Activated T-helper 1 cell treated with Interleukin-2 at 50 U/mL for 16 hours (primary cell): Measurements from ENCODE around the gene MPP4.
"Not testable (repeated sequence)": the region's sequence is repeated elsewhere in the genome, so short reads cannot be mapped to it uniquely, and the experiment has no call there.

Experiments
- DNase-seq: peaks from one replicate; pipeline ENCODE4 v3.0.0-alpha.2; 2020; ENCODE audit warnings: low read depth

Gene MPP4

DNA sequence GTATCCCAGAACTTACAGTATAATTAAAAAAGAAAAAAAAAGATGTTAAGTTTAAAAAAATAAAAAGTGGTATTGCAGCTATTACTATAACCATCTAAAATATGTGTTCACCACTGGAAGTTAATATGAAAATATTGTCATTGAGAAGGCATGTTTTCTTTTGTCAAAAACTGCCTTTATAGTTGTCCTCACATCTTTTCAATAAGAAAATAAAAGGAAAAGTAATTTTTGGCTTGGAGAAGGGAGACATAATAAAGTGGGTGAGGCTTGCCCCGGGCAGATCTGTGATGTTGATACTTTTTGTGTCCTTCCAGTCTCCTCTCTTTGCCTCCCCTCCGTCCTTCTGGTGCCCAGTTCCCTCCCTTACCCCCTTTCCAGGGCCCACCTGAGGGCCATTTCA, 24.9 kb downstream of the MPP4 start:
- no peak for DNase-seq

DNA sequence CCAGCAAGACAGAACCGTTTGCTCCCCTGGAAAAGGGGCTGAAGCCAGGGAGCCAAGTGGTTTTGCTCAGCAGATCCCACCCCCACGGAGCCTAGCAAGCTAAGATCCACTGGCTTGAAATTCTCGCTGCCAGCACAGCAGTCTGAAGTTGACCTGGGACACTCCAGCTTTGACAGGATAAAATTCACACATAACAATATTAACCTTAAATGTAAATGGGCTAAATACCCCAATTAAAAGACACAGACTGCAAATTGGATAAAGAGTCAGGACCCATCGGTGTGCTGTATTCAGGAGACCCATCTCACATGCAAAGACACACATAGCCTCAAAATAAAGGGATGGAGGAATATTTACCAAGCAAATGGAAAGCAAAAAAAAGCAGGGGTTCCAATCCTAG, 27.2 kb downstream of the MPP4 start:
- DNase-seq, result not testable (repeated sequence)

DNA sequence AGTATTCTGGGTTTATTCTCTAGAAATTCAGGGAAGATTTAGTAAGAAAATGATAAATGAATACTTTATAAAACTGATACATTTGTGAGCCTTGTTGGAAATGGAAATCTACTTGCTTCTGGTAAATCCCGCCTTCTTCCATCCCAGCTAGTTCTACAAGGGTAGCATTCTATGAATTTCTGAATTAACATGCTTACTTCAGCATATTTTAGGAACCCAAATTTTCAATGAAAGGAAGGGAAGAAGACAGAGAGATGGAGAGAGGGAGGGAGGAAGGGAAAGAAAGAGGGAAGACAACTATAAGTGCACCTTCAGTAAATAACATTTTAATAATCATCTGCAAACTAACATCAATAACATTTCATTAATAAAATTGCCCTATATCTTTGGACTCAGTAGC, 28.6 kb downstream of the MPP4 start:
- no peak for DNase-seq

DNA sequence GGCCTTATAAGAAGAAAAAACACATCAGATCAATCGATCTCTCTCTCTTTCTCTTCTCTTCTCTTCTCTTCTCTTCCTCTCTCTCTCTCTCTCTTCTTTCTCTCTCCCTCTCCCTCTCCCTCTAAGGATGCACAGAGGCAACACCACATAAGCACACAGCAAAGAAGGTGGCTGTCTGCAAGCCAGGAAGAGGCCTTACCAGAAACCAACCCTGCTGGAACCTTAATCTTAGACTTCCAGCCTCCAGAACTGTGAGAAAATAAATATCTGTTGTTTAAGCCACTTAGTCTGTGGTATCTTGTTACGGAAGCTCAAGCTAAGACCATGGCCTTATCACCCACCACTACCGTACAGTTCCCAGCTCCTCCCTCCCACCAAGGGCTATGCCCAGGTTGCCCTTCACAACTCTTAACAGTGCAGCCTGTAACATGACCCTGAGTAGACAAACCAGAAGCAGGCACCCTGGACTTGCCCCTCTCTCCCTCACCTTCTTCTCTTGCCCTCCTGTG, 30.0 kb downstream of the MPP4 start:
- no peak for DNase-seq

DNA sequence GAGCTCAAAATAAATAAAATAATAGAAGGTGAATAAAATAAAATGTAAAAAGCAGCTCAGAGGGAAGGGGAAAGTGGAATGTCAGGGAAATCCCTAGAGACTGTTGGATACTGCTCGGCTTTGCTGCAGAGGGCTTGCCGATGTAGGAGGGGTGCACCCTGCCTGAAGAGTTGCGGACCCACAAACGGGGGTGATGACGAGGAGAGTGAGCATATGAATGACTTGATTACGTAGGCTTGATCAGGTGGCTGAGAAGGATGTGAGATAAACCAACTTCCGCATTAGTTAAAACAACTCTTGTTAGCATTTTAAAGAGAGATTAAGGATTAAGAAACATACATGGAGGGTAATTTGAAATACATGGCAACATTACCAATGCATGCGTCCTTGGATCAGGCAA, 34.1 kb downstream of the MPP4 start:
- DNase-seq, result no peak

DNA sequence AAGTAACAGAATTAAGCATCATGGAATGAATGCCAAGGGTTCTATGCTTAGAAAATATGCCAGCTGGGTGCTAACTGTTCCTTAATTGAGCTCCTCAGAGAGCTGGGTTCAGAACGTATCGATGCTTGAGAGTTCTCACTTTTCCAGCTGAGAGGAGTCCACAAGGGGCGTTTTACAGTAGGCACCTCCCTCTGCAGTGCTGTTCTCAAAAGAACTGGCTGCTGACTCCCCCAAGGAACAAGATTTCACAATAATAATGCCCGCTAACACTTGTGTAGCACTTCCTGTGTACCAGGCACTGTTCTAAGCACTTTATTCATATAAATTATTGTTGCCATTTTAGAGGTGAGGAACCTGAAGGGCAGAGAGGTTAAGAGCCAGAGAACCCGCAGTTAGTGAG, 37.1 kb downstream of the MPP4 start:
- no peak for DNase-seq

DNA sequence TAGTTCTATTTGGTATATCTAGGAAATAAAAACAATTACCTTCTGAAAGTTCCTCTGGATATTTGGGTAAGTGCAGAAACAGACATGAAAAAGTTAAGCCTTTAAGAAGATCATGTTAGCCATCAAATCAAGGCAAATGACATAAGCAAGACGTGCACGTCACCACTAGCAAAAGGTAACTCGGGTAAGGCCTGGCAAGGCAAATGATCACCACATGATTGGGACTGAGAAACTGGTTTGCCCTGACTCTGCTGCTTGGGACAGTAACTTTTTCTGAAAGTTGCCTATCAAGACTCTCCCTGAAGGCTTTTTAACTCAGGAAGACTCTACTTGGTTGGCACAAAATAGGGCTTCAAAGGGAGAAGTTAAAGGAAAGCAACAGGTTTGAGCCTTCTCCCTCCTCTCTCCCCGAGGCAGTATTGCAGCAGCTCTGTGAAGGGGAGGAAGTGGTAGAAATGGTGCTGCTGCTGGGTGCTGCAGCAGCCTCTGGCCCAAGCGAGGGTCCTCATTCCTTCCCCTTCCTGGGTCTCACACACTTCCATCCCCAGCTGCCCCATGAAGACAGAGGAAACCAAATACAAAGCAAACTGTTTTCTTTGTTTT, 38.0 kb downstream of the MPP4 start:
- no peak for DNase-seq

DNA sequence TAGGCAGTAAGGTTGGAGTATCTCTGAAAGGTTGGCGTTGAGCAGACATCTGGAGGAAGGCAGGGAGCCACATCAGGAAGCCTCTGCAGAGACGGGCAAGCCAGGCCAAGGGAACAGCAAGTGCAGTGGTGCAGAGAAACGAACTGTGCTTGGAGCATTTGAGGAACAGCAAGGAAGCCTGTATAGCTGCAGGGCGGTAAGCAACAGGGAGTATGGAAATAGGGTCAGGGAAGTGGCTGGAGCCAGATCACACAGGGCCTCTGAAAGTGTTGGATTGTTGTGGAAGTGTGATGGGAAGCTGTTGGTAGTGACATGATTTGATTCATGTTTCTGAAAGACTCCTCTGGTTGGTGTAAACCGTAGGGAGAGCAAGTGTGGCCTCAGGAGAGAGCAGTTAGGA, 41.7 kb downstream of the MPP4 start:
- no peak for DNase-seq

DNA sequence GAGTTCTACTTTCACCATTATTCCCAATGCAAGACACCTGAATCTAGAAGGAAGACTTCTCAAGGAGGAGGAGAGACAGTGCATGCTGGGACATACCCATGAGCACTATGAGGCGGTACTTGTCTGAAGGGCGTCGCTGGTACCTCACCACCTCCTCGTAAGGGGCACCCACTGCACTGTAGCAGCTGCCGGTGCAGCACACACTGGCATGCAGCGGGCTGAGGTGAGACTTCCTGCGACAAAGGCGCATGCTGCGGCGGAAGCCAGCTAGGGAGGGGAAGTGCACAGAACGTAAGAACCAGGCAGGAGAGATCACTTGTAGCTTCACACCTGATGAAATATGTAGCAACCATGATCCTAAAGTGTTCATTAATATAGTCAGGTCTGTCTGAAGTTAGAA, 42.3 kb downstream of the MPP4 start:
- no peak for DNase-seq

DNA sequence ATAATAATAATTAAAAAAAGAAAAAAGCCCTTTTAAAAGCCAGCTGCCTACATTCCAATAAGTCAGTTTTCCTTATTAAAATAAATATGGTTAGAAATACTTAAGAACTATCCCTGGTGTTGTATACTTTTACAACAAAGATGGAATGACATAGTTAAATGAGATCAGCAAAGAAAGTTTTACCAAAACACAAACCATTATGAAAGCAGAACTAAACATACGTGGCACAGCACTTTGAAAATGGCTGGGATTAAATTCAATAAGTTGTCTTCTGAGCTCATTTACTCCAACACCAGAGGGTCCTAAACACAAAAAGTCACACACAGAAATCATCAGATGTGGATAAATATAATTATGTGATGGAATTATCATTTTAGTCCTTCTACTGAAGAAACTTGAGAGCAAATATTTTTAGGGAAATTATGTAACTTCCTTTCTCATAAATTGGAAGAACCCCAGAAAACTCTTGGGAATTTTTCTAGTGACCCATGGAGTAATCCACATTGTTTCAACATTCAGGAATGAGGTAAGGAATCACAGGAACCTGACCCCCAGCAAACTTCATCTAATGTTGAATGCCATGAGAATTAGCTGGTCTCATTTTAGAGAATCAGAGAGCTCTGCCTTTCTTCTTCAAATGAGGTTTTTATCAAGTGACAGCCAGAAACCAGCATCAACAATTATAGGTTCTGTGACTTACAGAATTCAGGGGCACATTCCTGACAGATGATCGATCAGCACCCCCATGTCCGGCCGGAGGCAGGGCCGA, 43.6 kb downstream of the MPP4 start:
- no peak for DNase-seq

DNA sequence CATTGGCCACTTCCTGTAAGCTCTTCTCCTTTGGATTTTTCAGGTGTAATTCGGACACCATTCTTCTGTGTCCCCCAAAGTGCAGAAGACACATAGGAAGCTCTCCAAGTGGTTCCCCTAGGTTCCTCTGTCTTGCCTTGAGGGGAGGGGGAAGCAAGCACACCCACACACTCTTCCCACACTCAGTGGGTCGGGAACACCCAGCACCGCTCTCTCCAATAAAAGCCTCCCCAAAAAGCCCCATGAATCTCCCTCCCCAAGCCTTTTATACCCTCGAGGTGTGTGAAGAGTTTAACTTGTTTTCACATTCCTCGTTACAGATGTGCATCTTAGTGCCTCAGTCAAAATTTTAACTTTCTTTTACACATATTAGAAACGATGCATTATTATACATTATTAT, 45.2 kb downstream of the MPP4 start:
- no peak for DNase-seq

DNA sequence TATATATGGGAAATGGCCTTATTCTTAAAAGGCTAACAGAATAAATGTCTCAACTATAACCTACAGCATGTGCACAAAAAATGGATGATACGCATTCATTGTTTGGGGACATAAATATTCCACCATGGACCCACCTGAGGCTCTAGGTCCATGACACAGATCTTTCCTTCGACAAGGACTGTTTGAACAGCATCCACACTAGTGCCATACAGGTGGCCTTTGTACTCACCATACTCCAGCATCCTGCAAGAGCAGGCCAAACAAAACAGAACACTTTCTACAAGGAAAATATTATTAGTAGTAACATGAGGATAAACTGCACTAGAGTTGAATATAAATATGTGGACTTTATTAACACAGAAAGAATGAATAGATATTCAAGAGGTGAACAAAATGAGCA, 49.0 kb downstream of the MPP4 start:
- no peak for DNase-seq

DNA sequence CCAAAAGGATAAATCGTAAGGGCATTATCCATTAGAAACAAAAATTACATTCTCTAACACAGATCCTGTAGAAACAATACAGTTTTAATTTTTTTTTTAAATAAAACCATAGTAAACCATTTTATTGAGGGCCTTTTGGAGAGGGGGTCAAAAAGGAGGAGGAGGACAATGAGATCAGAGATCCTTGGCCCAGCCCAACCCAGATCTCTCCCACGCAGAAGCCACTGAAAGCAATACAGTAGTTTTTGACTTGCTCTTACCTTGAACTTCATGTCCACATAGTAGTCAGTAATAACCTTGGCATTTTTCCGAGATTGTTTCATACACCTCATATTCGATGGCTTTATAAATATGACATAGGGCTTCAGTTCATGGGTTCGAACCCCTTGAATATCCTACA, 51.0 kb downstream of the MPP4 start:
- no peak for DNase-seq

DNA sequence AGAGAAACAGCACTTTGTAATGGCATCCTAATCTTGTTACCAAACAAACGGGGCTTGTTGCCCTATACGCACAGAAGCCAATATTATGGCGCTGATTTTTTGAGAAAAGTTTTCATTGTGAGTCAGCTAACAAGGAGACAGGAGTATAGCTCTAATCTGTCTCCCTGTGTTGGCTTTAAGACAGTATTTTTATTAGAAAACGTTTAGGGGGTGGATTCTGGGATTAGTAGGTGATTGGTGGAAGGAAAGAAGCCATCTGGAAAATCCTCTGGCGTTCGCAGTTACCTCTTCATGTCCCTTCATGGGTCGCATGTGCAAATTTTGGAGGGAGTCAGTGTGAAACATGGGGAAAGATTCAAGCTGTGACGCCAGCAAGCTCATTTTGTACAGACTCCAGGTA, 54.4 kb downstream of the MPP4 start:
- DNase-seq, result no peak

DNA sequence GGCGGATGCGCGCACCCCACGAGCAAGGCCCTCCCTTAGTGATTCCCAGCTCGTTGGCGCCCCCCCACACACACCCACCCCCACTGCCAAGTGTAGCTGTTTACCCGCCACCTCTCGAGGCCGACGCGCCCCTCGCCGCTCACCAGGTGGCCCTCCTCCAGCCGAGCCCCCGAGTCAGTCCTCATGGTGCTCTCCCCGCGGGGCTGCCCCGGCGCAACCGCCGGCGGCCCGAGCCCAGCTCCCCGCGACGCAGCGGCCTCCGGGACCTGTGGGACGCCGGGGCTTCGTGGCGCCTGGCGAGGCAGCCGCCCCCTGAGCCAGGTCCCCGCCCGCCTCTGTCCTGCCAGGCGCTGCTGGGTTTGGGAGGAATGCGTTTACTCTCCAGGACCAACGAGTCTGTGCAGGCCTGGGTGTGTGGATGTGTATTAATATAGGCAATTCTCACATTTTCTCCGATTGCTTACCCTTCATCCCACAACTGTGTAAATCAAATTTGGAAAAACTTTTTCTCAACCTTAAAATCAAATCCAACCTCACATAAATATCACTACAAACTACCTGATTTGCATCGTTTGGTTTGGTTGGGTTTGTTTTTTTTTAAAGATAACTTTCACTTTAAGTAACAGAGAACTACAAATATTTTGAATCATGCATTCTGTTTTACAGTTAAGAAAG, 55.1 kb downstream of the MPP4 start, which contains the start of gene TMEM237:
Gene TMEM237, minus strand, starts transcription at position 288 of the 675 bp plus-strand sequence. Its CDS starts 103 bp downstream, at position 185.
- peak; percentile 24 for DNase-seq

DNA sequence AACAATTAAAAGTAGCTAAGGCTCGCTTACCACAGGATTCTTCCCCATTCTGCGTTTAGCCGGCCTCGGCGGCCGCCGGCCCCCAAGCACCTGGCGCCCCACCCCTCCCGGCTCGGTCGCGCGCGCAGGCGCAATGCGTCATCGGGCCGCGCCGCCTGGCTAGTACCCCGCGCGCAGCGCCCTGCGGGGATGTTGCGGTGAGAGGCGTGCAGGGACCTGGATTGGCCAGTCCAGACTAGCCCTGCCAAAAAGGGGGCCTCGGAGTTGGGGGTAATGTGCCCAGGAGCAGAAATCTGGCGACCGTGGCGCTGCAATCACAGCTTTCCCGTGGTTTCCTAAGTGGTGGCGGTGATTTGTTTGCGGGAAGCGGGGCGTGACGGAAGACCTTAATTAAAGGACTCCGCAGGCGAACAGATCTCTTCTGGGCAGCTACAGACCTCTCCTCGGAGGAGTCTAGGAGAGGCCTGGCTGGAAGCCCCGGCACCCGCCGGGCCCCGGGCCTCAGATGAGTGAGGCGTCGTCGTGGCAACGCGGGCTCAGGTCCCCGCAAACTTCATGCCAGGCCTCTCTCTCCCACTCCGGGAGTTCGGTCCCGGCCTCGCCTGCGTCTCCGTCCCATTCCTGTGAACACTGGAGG, 55.7 kb downstream of the MPP4 start:
- peak; percentile 76 for DNase-seq

DNA sequence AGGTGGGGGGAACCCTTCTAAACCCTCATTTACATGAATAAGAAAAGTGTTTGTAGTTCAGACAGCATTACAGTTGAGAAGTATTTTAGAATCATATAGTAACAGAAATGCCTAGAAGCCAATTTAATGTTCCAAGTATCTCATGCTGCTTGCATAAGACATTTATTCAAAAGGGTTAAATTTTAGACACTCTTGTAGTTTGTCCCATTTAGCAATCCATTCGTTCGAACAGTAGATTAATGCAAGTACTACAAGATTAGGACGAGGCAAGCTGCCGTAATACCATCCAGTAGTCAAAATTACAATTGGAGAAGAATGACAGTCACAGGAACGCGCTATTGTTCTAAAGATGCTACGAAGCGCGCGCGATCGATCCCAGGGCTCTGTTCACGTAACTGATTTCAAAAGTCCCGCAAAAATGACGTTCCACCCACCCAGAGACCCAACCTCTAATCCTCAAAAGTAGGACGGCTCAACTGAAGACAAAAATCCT, 56.3 kb downstream of the MPP4 start:
- DNase-seq, result no peak

DNA sequence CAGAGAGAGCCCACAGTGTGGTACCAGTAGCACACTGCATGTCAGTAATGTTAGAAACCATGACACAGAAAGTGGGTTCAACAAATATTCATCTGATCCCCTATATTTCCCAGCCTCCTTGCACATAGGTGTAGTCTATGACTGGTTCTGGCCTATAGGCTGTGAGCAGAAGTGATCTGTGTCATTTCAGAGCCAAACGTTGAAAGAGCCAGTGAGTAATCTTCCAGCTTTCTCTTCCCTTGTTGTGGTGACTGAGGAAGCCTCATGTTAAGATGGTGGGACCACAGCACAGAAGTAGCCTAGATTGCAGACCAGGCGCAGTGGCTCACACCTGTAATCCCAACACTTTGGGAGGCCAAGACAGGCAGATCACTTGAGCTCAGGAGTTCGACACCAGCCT, 59.2 kb downstream of the MPP4 start:
- DNase-seq, result no peak

DNA sequence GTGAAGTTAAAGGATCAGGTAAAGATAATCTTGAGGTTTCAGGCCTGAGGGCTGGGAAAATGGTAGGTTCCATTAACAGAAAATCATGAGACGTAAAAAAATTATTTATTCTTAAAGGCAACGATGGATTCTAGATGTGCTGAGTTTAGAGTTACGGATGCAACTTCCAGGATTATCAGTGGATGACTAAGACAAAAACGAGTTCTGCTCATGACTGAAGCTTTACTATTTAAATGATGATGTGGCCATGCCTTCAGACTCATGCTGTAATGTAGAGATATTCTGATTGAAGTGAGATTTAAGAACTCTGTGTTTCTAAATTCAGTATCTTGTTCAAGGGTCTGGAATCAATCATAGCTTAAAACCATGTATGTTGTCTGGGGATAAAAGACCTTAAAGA, 60.1 kb downstream of the MPP4 start:
- DNase-seq, result no peak

DNA sequence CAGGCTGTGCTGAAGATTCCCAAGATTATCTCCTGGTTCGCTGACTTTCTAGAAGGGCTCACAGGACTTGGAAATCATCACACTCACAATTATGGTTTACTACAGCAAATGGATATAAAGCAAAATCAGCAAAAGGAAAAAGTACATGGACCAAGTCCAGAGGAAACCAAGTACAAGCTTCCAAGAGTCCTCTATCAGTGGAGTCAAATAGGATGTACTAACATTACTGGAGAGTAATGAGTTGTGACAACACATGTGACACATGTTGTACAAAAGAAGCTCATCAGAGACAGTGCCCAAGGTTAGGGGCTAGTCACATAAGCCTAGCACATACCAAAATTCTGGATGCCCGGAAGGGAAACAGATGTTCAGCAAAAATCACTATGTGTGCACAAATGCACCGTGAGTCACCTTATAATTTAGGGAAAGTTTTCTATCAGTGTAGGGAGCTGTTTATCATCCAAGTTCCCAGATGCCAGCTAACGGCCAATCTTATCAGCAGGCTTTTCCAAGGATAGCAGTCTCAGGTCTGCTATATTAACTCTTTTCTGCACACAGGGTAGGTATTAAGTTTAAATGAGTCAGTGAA, 64.7 kb downstream of the MPP4 start:
- no peak for DNase-seq

DNA sequence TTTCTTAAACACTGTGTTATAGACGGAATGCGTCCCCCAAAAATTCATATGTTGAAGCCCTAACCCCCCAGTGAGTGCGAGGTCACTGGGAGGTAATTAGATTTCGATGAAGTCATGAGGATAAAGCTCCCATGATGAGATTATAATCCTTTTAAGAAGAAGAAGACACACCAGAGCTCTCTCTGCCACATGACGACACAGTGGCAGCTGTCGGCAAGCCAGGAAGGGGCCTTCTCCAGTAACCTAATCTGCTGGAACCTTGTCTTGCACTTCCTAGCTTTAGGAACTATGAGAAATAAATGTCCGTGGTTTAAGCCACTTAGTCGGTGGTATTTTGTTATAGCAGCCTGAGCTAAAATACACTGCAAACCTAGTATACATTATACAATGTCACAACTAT, 67.4 kb downstream of the MPP4 start:
- no peak for DNase-seq

DNA sequence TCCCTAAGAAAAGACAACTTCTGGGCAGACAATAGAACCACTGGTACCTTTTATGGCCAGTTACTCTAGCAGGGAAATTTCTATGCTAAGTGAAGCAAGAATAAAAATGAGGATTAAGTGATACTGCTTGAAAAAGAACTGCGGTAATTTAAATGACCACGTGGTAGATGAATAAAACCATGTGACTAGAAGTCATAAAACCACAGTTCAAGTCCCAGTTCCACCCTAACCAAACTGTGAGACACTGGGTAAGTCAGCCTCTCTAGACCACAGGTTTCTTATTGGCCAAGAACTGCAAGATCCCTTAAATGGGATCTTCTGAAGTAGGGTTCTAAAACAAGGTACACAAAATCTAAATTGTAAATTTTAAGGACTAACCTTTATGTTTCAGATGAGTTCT, 67.9 kb downstream of the MPP4 start:
- DNase-seq, result no peak
